GM04503 (cell line): ENCODE results near the gene SMIM35.

Experiments used
- DNase-seq: peaks from one replicate; pipeline ENCODE4 v3.0.0-alpha.2; 2012; ENCODE audit warnings: low read depth

The SMIM35 gene

DNA sequence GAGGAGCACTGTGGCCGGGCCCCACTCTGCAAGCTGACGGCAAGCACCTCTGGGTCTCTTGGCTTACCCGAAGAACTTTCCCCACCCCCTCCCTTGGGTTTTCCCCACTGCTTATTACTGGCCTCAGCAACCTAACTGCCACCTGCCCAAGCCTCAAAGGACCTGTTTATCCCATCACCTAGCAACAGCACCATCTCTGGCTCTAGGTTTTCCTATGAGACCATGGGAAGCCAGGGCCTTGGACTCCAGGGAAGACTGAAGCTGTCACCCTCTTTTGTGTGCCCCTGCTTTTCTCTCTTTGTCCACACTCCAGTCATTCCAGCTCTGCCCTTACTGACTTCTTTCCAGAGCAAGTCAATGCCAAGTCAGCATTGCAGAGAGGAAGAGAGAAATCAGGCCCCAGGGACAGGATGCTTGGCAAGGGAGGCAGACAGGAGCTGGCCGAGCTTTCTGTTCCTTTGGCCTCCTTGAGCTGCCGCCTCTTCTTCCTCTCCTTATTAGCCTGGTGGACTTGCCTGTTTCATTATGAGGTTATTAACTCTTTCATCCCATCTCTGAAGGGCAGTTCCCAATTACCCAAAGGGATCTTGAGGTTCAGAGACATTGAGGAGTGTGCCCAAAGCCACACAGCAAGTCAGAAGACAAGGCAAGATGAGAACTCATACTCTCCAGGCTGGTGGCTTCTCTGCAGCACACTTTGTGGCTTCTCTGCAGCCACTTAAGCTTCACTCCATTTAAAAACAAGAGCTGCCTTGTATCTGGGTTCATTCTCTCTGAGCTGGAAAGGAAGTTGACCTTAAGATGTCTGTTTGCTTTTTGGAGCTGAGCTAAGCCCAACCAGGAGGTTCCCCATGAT lies at the start of gene SMIM35:
SMIM35 (minus strand) TSS at position 51 of the 856 bp plus-strand sequence. CDS start 206 bp downstream, outside the sequence.
- DNase-seq = no peak

DNA sequence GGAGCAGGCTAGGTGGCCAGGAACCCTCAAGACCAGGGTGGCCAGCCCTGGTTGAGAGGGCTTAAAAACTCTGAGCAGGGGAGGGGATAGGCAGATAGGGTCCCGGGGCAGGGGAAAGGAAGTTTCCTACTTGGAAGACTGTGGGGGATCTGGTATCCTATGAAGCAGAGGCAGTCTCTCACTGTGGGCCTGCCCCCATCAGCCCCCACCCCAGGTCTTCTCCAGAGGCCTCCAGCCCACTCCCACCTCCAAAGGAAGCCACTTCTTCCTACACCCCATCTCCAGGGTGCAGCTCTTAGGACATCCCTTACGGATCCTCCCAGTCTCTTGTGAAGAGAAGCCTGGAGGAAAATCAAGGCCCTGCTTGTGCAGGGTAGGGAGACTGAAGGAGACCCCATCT lies 49.6 kb upstream of the SMIM35 start:
- no peak for DNase-seq

DNA sequence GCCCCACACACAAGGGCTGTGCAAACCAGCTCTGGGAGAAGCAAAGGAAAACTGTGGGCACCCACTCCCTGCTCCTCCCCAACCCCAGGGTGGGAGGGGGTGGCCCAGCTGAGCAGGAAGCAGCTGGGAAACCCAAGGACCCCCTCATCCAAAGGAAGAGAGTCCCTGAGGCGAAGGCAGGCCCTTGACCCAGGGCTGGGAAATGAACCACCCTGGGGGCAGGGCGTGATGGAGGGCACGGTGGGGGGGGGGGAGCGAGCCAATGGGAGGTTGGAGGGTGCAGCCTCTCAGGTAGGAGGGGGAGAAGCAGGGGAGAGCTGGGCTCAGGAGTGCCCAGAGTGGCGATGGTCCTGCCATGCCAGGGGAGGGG lies 49.0 kb upstream of the SMIM35 start:
- DNase-seq = no peak

DNA sequence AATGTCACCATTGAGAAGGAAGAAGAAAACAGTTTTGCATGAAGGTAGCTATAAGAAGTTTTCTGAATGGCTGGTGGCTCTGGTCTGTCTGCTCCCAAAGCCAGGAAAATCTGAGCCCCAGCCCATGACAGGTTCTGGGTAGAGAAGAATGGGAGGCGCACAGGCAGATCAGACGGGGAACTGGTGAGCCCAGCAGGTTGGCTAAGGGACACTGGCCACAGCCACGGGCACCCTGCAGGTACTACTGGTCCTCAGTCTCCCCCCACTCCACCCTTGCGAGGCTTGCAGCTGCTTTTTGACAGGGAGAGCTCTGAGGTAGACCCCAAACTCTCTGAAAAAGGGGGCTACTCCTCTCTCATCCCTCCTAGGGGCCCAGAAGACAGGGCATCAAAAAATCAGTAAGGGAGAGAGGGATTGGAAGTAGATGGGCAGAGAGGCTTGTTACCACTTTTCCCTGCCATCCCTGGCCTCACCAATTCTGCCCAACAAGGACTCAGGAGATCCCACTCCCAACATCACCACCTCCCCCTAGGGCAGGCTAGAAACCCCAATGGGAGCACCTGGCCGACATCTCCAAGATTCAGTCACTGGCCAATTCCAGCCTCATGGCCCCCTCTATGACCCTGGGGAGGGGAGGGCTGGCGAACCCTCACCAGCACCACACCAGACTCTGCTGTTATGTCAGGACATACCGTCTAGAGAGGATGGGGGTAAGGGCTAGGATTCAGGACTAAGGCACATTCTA lies 48.5 kb upstream of the SMIM35 start:
- DNase-seq = no peak

DNA sequence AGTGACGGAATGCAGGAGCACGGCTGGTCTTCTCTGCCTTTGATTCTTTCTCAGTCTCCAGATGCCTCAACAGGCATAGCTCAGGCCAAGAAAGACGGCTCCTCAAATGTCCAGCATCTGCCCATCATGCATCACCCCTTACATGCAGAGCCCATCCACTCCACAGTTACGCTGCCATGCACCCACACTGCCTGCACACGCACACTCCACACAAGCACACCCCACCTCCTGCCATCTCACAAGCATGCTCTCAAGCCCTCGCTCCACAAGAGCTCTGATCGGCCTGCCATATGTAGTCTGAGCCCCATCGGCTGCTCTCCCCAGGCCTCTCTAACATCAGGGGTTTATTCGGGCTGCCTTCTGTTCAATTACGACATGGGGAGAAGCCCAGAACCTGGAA lies 47.1 kb upstream of the SMIM35 start:
- DNase-seq = no peak

DNA sequence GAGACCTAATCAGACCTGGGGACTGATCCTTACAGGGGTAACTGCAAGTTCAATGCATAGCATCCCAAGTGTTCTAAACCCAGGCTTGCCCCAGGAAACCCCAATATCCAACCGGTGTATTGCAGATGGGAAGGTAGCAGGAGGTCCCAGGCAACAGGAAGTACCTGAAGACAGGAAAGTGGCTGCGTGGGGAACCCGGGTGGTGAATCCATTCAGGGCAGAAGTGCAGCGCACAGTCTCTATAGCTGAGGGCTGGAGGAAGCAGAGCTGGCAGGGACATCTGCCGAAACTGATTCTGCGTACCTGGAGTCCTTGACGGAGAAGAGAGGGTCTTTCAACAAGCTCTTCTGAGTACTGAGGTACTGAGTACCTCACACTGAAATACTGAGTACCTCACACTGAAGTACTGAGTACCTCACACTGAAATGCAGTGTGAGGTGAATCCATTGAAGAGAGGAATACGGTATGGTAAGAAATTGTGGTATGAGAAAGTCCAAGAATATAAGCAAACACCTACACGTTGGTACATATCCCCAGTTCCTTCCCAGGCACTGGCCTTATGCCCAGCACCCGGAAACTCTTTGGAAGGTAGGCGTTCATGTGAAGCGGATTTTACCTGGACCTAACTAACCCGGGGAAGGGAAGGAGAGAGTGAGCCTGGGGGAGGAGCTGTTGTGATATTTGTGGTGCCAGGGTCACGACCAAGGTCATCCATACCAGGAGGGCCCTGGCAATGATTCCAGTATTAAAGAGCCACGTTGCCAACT lies 45.8 kb upstream of the SMIM35 start:
- DNase-seq = no peak

DNA sequence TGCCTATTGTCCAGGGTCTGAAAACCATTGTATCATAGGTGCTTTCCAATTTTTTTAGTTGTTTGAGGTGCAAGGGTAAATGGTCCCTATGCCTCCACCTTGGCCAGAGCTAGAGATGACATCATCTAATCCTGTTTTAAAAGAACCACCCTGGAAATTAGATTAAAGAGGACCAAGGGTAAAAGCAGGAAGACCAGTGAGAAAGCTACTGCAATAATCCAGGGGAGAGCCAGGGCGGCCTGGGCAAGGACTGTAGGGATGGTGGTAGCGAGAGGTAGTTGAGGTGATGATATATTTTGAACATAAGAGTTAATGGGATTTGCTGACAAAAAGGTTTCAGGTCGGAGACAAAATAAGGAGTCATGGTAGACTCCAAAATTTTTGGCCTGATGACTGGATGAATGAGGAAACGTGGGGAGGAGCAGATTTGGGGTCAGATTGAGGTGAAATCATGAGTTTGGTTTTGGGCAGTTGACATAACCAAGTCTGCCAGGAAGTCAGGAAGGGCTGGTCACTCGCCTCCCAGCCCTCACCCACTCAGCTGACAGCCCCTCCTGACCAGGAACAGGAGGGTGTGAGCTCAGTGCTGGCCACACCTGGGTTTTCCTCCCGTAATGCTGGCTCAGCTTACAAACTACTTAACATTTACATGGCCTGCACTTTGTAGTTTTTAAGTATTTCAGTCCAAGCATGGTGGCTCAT lies 42.9 kb upstream of the SMIM35 start:
- DNase-seq = no peak

DNA sequence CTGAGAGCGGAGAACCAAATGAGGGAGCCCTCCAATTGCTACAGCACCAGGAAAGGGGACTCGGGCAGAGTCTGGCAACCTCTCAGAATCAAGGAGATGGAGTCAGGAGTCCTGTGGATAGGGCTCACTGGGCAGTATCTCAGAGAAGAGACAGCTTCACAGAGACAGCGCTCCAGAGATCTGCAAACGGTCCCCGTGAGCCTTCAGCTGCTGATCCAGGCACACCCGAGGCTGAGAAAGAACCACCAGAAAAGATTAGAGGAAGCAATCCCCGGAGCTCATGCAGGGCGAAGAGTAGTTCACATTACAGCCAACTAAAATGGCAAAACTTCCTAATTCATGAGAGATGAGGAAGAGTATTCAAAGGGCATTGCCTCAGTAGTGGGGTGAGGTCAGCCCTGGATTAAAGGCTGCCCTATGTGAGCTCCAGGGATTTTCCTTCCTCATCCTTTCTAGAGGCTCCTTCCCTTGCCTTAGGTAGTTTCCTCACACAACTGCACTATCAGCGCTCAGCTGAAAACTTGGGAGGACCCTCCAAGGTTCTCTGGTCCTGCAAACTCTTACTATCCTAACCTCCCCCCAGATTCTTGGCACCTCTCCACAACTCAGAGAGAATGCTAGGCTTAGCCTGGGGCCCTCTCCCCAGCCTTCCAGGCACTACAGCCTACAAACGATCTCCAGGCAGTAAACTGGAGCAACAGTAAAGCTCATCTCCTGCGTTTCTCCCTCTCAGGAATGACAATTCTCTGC lies 42.1 kb upstream of the SMIM35 start:
- DNase-seq = no peak

DNA sequence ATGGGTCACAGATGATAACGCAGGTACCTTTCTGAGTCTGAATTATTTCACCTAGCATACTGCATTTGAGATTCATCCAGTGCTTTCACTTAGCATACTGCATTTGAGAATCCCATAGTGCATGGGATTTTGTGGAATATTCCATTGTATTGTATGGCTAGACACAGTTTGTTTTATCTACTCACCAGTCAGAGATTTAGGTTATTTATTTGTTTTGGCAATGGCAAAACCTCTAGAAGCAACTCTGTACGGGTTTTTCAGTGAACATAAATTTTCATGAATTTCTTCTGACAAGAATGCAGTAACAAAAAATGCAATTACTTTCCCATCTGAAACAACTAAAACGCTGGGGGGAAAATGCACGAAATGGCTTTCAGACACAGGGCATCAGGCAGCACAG lies 41.5 kb upstream of the SMIM35 start:
- no peak for DNase-seq

DNA sequence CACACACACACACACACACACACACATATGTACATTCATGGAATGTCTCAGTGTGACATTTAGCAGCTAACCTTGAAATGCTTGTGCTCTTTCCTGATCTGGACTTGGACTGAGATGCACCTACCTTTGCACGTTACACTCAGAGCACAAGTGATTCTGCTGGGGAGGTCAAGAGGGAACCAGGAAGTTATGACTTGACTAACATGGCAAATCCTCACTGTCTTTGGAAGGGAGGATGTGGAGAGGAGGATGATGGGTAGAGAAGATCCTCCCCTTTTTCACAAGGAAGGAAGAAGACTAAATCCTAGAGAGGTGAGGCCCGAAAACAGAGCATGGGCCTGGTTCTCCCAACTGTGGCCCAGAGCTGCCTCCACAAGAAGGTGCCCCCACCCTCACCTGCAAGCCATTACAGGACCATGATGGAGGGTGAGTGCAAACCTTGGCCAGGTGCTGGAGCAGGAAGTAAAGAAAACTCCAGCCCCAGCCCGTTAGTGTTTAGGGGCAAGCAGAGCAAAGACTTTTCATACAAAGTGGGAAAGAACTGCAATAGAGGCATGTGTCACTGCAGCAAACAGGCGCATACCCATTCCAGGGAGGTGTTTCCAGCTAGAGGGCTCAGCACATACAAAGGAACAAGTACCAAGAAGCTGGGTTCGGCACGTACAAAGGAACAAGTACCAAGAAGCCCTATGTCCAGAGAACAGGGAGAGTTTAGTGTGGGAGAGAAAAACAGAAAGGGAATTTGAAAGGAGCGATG lies 39.5 kb upstream of the SMIM35 start:
- DNase-seq = no peak

DNA sequence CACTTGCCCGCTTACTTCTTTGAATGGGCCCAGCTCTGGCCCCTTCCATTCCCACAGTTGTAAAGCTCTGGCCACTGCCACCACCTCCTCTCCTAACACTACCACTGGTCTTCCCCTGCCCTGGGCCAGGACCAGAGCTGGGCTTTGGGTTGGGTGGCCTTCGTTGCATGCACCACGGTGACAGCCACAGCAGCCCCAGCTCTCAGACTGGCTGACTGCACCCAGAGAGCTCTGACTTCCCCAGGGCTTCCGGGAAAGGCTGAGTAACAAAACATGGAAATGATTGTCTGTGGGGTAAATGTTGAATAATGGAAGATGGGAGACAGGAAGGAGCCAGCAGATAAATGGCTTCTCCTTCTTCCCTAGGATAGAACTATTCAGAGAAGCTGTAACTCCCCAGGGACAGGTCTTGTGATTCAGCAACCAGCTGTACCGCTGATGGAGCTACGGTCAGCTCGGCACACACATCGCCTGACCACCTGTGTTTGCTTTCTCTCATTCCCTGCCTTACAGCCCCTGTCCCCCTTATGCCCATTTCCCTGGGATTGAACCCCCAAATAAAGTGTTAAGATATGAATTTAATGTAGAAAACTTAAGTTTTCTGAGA lies 38.3 kb upstream of the SMIM35 start:
- no peak for DNase-seq

DNA sequence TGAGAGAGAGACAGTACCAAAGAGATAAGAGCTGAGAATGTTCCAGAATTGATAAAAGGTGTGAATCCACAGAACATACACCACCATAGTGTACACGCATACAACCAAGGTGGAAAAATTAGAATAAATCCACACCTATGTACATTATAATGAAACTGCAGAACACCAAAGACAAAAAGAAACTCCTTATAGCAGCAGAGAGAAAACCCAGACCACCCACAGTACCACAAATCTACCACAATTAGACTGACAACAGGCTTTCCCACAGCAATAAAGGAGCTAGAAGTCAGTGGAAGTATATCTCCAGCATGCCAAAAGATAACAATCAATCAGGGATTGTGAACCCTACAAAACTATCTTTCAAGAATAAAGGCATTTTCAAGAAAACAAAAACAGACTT lies 34.0 kb upstream of the SMIM35 start:
- no peak for DNase-seq

DNA sequence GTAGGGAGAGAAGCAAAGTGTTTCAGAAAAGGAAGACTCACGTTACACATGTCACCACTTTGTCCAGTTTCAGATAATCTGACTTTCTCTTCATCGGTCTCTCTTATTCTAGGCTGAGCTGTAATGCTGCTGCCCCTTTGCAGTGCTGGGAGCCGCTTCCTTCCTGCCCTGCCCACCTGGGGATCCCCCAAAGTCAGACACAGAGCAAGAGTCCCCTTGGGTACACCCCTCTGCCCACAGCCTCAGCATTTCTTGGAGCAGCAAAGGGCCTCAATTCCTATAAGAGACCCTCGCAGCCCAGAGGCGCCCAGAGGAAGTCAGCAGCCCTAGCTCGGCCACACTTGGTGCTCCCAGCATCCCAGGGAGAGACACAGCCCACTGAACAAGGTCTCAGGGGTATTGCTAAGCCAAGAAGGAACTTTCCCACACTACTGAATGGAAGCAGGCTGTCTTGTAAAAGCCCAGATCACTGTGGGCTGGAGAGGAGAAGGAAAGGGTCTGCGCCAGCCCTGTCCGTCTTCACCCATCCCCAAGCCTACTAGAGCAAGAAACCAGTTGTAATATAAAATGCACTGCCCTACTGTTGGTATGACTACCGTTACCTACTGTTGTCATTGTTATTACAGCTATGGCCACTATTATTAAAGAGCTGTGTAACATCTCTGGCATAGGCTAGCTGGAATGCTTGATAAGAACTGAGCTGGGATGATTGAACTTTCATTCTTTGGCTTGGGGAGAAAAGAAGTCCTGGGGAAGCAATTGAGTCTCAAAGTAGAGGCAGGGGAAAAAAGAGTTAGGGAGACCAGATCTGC lies 31.2 kb upstream of the SMIM35 start:
- no peak for DNase-seq

DNA sequence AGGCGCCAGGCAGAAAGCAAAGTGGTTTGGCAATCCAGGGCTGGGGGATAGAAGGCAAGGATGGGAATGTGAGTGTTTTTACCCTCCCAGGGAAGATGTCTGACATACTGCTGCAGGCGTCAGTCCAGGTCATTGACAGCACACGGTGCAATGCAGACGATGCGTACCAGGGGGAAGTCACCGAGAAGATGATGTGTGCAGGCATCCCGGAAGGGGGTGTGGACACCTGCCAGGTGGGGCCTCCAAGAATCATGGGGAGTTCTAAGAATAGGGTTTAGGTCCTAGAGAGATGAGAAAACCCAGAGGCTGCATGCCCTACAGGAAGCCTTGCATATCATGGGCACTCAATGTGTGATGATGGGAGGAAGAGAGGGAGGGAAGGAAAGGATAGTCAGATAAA lies 28.3 kb upstream of the SMIM35 start:
- DNase-seq = no peak

DNA sequence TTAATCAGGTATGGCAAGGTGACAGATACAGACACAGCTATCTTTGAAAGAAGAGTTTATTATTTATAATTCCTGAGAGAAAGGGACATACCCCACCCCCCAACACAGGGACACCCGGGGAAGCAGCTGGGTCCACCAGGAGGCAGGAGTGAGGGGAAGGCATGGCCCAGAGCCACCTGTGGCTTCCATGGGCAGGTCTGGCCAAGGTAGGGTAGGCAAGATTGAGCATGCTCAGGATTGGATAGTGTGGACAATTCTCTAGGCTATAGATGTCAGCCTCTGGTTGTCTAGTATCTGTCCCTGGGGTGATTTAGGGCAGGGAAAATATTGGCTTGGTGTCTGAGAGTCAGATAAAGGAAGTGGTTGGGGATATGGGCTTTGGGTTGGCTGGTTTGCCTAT lies 27.5 kb upstream of the SMIM35 start:
- DNase-seq = no peak

DNA sequence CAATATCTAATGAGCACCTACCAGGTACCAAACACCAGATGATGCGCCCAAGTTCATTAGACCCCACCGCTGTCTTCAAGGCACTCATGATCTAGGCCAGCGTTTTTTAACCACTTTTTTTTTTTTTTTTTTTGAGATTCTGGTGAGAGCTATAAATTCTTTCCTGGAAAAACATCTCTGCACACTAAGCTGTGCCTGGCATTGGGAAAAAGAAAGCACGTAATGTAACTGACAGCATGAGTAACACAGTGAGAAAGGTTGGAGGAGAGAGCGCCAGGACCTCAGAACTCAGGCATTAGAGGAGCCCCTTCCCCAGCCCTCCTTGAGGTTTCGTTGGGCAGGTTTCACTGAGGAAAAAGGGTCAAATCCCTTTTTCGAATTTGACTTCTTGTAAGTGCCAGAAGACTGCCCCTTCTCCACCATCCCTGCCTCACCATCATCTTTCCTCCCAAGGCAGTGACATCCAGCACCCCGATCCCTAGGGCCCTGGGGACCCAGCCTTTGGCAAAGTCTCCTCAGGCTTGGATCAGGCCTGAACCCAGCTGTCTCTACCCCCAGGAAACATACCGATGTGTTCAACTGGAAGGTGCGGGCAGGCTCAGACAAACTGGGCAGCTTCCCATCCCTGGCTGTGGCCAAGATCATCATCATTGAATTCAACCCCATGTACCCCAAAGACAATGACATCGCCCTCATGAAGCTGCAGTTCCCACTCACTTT lies 26.1 kb upstream of the SMIM35 start:
- no peak for DNase-seq

DNA sequence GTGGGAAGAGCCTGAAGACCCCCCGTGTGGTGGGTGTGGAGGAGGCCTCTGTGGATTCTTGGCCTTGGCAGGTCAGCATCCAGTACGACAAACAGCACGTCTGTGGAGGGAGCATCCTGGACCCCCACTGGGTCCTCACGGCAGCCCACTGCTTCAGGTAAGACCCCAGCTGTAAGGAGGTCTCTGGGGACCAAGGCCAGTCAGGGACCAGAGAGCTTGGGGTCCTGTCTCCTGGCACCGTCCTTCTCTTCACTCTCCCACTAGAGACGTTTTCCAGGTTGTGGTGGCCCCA lies 24.9 kb upstream of the SMIM35 start:
- DNase-seq = no peak

DNA sequence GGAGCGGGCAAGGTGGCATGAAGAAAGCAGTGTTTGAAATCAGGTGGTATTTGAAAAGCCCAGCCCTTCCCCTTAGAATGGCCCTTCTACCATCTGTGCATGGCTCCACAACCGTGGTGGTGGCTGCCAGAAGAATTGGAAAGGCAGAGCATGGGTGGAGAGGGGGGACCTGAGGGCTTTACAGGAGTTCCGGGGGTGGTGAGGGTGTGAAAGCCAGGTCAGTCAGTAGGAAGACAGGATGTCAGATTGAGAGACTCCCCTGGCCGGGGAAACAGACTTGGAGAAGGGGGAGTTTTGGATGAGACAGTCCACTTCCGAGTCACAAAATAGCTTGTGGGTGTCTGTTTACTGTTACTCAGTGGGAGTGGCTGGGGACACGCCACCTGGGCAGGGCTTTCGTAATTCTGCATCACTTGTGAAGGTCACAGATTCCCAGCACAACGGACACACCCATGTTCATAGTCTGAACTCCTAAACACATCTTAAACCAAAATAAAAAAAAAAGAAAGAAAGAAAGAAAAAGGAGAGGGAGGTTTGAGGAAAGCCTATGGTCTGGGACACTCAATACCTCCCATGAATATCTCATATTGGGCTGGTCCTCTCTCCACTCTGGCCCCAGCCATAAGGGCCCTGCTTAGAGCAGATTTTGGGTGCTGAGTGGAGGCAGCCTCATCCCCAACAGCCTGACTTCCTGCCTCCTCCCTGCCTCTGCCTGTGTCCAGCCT lies 24.4 kb upstream of the SMIM35 start:
- no peak for DNase-seq
